Psoas muscle (tissue), 8 donors: Measurements from ENCODE around the gene FBLN1. TPM values are rescaled to one million over a fixed set of nuclear protein-coding genes. Genes with fewer than 3 reads are reported as not detected.
A peak's percentile ranks its signal among the peaks of the same experiment; 100 is the strongest.
"Not testable (repeated sequence)": the region's sequence is repeated elsewhere in the genome, so short reads cannot be mapped to it uniquely, and the experiment has no call there.

ENCODE experiments used
- ATAC-seq, 4 donors: fragments of 200-7000 bp; cut with Tn5 transposase; one replicate each; pipeline ENCODE4 v1.9.1; 2020; ENCODE audit warnings: moderate library complexity in 3 of 4, mild to moderate bottlenecking in 2 of 4
- DNase-seq, 2 donors: peaks; one replicate each; pipeline ENCODE4 v3.0.0-alpha.2; 2020
- H3K27ac ChIP-seq: fragments of 200-600 bp; one replicate; pipeline ENCODE4 v1.8.0; 2022
- H3K27me3 ChIP-seq, 3 donors: fragments of 200-600 bp in 1 of 3; one replicate each; pipeline versions ENCODE4 v1.6.1 to v1.8.0; 2013 to 2022; ENCODE audit warnings: low read length in 2 of 3, mild to moderate bottlenecking in 2 of 3, moderate library complexity in 1 of 3; ENCODE audit not compliant: insufficient read depth in 3 of 3
- H3K36me3 ChIP-seq, 2 donors: fragments of 200-600 bp in 1 of 2; one replicate each; pipeline versions ENCODE4 v1.6.1 to v1.8.0; 2013 to 2022; ENCODE audit warnings: low read depth in 1 of 2, mild to moderate bottlenecking in 1 of 2, moderate library complexity in 1 of 2; ENCODE audit not compliant: insufficient read depth in 1 of 2
- H3K4me1 ChIP-seq: fragments of 200-600 bp; one replicate; pipeline ENCODE4 v1.8.0; 2022
- H3K4me3 ChIP-seq: fragments of 200-600 bp; one replicate; pipeline ENCODE4 v1.8.0; 2022; ENCODE audit warnings: mild to moderate bottlenecking
- H3K9me3 ChIP-seq: fragments of 200-600 bp; one replicate; pipeline ENCODE4 v1.8.0; 2022
- CTCF ChIP-seq: fragments of 200-600 bp; IDR thresholded peaks from one replicate; pipeline ENCODE4 v1.8.0; 2022; ENCODE audit warnings: antibody characterized with exemption
- WGBS, 3 donors: extraction: QIAGEN DNeasy Blood & Tissue Kit; methylation state at CpG; one replicate each; pipeline versions ENCODE4 v1.1.6 to v1.1.7; 2013; 5-methylcytosine and 5-hydroxymethylcytosine counted together
- intact Hi-C, 2 donors: fragments of 100-400 bp; cut with DNase I; formaldehyde crosslinking; loops; one replicate each; pipeline versions ENCODE4 v1.11.0 to v1.14.2; 2022
- polyA plus RNA-seq, 3 donors: library from polyadenylated mRNA; stranded (reverse); fragments of 200-250 nt; gene quantifications; one replicate each; pipeline ENCODE4 v1.2.3, GENCODE V29; 2013
- total RNA-seq, 4 donors: library from RNA; stranded (reverse); fragmentation: NEBNext Ultra II Directional in 2 of 4; extraction: Animal tissue kit (Norgen Biotek cat#: 25700) in 2 of 4; gene quantifications; one replicate each; pipeline versions ENCODE4 v1.2.1 to v1.2.4, GENCODE V29; 2021 to 2023
- donor health status: healthy with polysubstance abuse.
- donor health status: DM: no; HTN: no; CAD: no; lungs with moderate emphysema.
- donor health status: Bipolar disorder and iron deficiency.
- donor health status: healthy.
- donor health status: DM: yes; HTN: yes; CAD: no.
- donor health status: DM: no; HTN: no; CAD: no.
- donor health status: DM: no; HTN: no; CAD: no.
- donor health status: DM: yes; HTN: yes; CAD: no.

The FBLN1 gene
- total and polyA plus RNA-seq, 7 donors = 10.5 to 95.7 (median 19.3) TPM

- WGBS, 3 donors = 80 to 84% (median 82%) methylated on average over 8 of the region's 8 CpGs
- no peaks in the 10 kb centered on the region for H3K4me1 ChIP-seq
- H3K4me3 ChIP-seq = no peak overlapping the region
- H3K9me3 ChIP-seq = no peaks in the 10 kb centered on the region
- no peak for ATAC-seq
- no peak for TF ChIP-seq CTCF
- H3K27me3 ChIP-seq = peaks cover 0 to 6% (median 5%) of the 10 kb centered on the region in 3 donors
- no peak overlapping the region for H3K27ac ChIP-seq
- peak in 1 of 2 donors; percentile 22 for DNase-seq
- H3K36me3 ChIP-seq = no peaks in the 10 kb centered on the region
- intact Hi-C loops = no loop called here
These were observed 86.9 kb downstream of the FBLN1 start for GRCh38 chr22:45589556-45589955.

GRCh38 chr22:45590262-45590661 lies 87.6 kb downstream of the FBLN1 start:
- Histone ChIP-seq H3K9me3 (no peaks in the 10 kb centered on the region), H3K4me1 (no peaks in the 10 kb centered on the region), H3K27ac (no peak overlapping the region), H3K27me3 (peaks cover 0 to 6% (median 3%) of the 10 kb centered on the region in 3 donors), H3K36me3 (no peaks in the 10 kb centered on the region), H3K4me3 (no peak overlapping the region)
- ATAC-seq (no peak), DNase-seq (peak in 1 of 2 donors; percentile 36)
- intact Hi-C loops = no loop called here
- WGBS, 3 donors = 87 to 88% (median 88%) methylated on average over 13 of the region's 13 CpGs
- no peak for TF ChIP-seq CTCF

- ATAC-seq, H3K9me3 ChIP-seq, intact Hi-C loops, H3K27me3 ChIP-seq, H3K36me3 ChIP-seq, H3K4me1 ChIP-seq, H3K27ac ChIP-seq, H3K4me3 ChIP-seq: not testable (repeated sequence)
- 89 to 92% (median 91%) methylated on average over 21 to 24 of the region's 26 CpGs for WGBS, 3 donors
- peak in 1 of 2 donors; percentile 31 for DNase-seq
These were observed 89.0 kb downstream of the FBLN1 start for GRCh38 chr22:45591633-45592213.

GRCh38 chr22:45594123-45594941 lies 91.6 kb downstream of the FBLN1 start:
- TF ChIP-seq CTCF = no peak
- no peaks in the 10 kb centered on the region for H3K27me3 ChIP-seq
- WGBS, 3 donors = 86 to 92% (median 92%) methylated on average over 8 of the region's 8 CpGs
- no peaks in the 10 kb centered on the region for H3K36me3 ChIP-seq
- H3K9me3 ChIP-seq = no peaks in the 10 kb centered on the region
- intact Hi-C loops = no loop called here
- no peak for ATAC-seq
- no peak overlapping the region for H3K4me3 ChIP-seq
- H3K4me1 ChIP-seq = no peaks in the 10 kb centered on the region
- H3K27ac ChIP-seq = no peak overlapping the region
- no peak for DNase-seq

GRCh38 chr22:45597460-45598192 lies 94.9 kb downstream of the FBLN1 start:
- H3K4me1 ChIP-seq = no peaks in the 10 kb centered on the region
- TF ChIP-seq CTCF = no peak
- no peaks in the 10 kb centered on the region for H3K36me3 ChIP-seq
- no peak overlapping the region for H3K4me3 ChIP-seq
- H3K27ac ChIP-seq = no peak overlapping the region
- ATAC-seq (peak in 3 of 4 donors; percentile 36 to 78 (median 49)), DNase-seq (peak; percentile 7 to 30)
- WGBS, 3 donors = 39 to 59% (median 54%) methylated on average over 20 of the region's 20 CpGs
- peaks cover 0 to 1% (median 0%) of the 10 kb centered on the region in 3 donors for H3K27me3 ChIP-seq
- H3K9me3 ChIP-seq = no peaks in the 10 kb centered on the region
- intact Hi-C loops = no loop called here
